ENCODE data around the gene MIF4GD.

DNA sequence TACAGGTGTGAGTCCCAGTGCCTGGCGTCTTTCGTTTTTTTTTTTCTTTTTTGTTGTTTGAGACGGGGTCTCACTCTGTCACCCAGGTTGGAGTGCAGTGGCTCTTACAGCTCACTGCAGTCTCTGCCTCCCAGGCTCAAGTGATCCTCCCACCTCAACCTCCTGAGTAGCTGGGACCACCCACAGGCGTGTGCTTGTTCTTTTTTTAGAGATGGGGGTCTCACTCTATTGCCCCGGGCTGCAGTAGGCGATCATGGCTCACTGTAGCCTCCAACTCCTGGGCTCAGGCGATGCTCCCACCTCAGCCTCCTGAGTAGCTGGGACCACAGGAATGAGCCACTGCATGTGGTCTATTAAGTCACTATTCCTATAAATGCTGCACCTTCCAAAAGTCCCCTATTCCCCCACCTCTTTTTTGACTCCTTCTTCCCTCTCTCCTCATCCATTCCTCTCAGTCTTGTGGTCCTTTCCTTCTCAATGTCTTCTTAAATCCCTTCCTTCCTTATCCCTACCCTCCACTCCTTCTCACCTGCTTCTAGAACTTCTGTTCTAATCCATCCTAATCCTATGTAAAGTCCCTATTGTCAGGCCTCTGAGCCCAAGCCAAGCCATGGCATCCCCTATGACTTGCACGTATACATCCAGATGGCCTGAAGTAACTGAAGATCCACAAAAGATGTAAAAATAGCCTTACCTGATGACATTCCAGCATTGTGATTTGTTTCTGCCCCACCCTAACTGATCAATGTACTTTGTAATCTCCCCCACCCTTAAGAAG lies 18.8 kb downstream of the MIF4GD start:
- TF ChIP-seq, protein P1, sequence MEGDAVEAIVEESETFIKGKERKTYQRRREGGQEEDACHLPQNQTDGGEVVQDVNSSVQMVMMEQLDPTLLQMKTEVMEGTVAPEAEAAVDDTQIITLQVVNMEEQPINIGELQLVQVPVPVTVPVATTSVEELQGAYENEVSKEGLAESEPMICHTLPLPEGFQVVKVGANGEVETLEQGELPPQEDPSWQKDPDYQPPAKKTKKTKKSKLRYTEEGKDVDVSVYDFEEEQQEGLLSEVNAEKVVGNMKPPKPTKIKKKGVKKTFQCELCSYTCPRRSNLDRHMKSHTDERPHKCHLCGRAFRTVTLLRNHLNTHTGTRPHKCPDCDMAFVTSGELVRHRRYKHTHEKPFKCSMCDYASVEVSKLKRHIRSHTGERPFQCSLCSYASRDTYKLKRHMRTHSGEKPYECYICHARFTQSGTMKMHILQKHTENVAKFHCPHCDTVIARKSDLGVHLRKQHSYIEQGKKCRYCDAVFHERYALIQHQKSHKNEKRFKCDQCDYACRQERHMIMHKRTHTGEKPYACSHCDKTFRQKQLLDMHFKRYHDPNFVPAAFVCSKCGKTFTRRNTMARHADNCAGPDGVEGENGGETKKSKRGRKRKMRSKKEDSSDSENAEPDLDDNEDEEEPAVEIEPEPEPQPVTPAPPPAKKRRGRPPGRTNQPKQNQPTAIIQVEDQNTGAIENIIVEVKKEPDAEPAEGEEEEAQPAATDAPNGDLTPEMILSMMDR (IDR thresholded peaks at IDR 0.05; ENCODE audit: insufficient read depth, low read depth, low read length): no peak
- TF ChIP-seq EZH2 (IDR thresholded peaks at IDR 0.05; ENCODE audit: insufficient read depth, low read length): no peak
